Umbilical cord (tissue), 2 donors: ENCODE data around the gene THSD4. TPM values are rescaled to one million over a fixed set of nuclear protein-coding genes. Genes with fewer than 3 reads are reported as not detected.

Experiments used
- DNase-seq: peaks from one replicate; pipeline ENCODE4 v3.0.0-alpha.2; 2015; ENCODE audit warnings: low spot score
- total RNA-seq: library from RNA; depleted of rRNA; stranded (reverse); fragments of >200 nt; gene quantifications from one replicate; pipeline ENCODE4 v1.2.3, GENCODE V29; 2014; ENCODE audit warnings: low replicate concordance; ENCODE audit not compliant: insufficient read depth

THSD4 gene
- total RNA-seq, 1 donor from 2014 or later, result 9.1 TPM

DNA sequence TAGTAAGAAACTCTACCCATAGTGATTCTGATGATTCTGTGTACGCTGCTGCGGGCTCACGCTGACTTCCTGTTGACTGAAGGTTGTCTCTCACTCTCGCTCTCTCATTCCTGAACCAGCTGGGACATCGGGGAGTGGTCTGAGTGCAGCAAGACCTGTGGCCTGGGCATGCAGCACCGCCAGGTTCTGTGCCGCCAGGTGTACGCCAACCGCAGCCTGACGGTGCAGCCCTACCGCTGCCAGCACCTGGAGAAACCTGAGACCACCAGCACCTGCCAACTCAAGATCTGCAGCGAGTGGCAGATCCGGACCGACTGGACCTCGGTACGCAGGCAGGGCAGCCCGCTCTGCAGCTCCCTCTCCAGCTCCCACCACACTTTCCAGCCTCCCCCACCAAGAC, 631.4 kb downstream of the THSD4 start:
- DNase-seq, result no peak

DNA sequence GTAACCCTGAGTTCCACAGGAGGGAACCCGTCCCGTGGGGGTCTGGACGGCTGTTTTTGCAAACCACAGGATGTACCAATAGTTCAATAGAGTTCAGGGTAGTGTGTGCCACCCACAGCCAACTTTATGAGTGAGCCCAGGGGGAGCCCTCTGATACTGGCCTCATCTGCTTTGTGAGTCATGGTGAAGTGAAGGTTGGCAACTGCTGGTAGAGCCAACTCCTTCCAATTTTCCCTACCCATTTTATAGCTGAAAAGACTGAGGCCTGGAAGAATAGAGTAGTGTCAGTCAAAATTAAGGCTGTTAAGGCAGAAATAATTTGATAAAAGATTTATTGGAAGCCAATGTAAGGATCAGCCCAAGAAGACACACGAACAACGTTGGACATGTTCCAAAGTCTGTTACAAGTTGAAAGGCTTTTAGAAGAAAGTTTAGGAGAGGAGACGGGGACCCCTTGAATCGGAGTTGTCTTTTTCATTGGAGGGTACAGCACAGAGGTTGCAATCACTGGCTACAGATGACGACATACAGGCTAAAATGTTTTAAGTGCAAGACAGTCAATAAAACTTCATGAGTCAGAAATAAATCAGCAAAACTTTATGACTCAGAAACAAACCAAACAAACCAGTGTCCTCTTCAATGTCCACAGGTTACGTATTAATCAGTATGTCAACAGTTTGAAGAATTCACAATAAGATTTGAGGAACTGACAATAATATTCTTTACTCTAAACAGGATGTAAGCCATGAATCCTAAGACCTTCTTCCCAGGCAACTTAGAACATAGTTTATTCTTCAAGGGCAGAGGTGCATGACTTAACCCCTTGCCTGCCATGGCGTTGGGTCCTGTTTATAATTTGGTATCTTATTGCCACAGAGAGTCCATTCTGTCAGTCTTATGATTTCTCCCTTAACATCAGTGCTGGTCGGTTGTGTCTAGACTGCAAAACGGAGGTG, 632.1 kb downstream of the THSD4 start:
- DNase-seq, result no peak

- no peak for DNase-seq
Measured at GRCh38 chr15:71748293-71748718, 633.0 kb downstream of the THSD4 start.

- no peak for DNase-seq
Measured at GRCh38 chr15:71749500-71749899, 634.2 kb downstream of the THSD4 start.

- DNase-seq, result no peak
Measured at GRCh38 chr15:71752128-71752527, 636.9 kb downstream of the THSD4 start.

GRCh38 chr15:71752604-71753289, 637.5 kb downstream of the THSD4 start:
- no peak for DNase-seq

DNA sequence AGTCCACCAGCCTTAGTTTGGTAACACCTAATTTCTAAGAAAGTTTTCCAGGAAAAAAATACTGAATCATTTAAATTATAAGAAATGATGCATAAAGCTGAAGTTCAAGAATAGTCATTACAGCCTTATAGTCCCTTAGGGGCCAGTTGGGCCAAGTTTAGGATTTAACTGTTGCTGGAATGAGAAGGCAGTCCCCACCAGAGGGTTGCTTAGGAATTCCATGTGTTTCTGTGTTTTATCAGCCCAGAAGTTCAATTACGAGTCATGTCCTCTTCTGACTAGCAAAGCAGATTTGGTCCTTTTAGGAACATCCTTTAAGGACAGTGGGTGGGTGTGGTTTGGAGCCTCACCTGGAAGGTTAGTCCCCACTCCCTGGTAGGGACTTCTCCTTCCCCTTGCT, 638.1 kb downstream of the THSD4 start:
- DNase-seq, result no peak

- DNase-seq, result no peak
Measured at GRCh38 chr15:71754660-71755059, 639.4 kb downstream of the THSD4 start.

DNA sequence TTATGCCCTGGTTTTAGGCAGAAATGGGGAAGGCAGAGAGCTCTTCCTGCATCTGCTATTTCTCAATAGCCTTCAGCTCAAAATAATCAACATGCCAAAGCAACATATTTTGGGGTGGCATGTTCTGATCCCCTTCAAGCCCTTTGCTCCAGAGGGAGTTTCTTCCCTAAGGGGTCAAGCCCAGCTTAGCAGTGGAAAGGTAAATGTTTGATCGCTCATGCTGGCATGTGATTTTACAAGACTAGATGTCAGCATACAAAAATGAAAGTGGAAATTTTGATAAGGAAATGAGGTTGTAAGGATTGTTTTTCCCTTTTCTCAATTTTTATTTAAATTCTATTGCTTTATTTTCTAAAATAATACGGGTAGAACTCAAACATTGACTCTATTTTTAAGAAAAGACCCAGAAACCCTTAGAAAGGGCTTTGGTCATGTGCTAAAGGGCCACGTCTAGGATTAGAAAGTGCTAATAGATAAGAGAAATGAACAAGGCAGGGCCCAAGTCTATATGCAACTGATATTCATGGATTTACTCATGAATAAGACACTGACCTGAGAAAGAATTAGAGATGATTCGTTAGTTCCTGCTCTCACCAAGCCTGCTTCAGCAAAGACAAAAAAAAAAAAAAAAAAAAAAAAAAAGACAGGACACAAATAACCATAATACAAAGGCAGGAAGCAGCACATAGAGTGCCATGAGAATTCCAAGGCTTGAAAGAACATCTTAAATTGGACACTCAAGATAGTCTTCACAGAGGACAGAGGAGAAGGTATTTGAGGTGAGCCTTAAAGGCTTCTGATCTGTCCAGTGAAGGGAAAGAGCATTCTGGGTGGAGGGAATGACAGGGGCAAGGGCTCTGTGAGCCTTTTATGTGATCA, 640.1 kb downstream of the THSD4 start:
- DNase-seq, result no peak

GRCh38 chr15:71756599-71757352, 641.5 kb downstream of the THSD4 start:
- DNase-seq, result no peak

- DNase-seq, result no peak
Measured at GRCh38 chr15:71757741-71758530, 642.7 kb downstream of the THSD4 start.

DNA sequence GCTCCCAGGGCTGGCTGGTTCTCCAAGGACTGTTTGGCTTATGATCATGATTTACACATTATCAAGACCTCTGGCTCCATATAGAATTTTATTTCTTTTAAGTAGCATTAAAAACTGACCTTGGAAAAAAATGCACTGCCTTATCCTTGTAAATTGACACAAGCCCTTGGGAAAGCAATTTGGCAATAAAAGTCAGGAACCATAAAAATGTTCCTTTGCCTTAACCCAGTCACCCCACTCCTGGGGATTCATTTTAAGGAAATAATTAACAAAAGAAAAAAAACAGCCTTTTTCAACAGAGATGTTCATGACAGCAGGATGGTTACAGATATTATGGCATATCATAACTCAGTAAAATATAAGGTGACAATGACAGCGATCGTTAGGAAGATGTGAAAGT, 643.4 kb downstream of the THSD4 start:
- DNase-seq, result no peak

DNA sequence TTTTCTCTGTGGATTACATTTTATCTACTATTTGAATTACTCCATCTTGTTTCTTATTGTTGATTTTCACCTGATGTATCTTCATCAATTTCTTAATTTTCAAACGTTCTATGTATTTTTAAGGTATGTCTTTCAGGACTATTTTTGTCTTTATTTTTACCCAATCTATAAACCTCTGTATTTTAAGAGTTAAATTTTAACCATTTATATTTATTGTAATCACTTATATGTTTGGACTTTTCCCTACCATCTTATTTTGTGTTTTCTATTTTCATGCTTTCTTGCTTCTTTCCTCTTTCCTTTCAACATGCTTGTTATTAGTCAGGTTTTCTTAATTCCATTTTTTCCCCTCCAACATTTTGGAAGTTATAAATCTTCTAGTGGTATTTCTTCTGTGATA, 645.6 kb downstream of the THSD4 start:
- DNase-seq, result no peak

- no peak for DNase-seq
Measured at GRCh38 chr15:71761649-71762048, 646.4 kb downstream of the THSD4 start.

DNA sequence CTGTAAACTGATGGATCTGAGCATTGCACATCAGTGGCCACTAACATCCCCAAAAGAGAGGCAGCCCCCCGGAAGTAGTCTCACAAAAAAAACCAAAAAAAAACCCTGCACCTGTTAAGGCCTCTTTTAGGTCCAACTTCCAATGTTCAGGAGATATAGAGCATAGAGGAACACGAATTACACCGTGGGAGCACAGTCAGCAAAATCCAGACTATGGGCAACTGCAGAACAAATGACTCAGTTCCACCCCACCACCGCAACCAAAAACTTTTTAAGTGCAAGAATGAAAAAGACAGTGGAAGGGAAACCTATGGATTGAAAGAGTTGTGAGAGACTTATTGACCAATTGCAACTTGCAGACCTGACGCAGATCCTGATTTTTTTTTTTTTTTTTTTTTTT, 652.9 kb downstream of the THSD4 start:
- DNase-seq, result no peak

DNA sequence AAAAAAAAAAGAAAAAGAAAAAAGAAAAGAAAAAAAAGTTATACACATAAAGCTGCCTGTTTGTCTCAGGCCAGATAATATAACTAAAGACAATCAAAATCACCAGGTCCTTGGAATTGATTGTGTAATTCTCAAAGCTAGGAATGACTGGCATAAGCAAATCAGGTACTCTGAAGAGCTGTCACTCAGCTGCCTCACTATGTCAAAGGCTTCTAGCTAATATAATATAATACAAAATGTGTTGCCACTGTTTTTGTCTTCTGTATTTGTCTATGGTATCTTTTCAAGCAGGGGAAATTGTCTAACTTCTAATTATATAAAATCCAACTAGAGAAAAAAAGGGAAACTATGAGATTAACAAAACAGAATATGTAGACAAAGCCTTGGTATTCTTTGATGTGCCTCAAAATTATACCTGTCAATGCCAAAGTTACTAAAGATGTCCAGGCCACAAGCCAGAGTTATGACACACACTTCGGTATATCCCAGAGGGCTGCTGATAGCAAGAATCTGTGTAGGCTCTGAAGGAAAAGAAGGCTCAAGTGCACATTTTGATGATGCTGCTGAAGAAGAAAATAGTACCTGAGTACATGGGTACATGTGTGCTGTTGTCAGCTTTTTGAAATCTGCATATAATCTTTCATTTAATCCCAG, 658.1 kb downstream of the THSD4 start:
- DNase-seq, result no peak

GRCh38 chr15:71775856-71776255, 660.6 kb downstream of the THSD4 start:
- no peak for DNase-seq

GRCh38 chr15:71776304-71776703, 661.0 kb downstream of the THSD4 start:
- no peak for DNase-seq

DNA sequence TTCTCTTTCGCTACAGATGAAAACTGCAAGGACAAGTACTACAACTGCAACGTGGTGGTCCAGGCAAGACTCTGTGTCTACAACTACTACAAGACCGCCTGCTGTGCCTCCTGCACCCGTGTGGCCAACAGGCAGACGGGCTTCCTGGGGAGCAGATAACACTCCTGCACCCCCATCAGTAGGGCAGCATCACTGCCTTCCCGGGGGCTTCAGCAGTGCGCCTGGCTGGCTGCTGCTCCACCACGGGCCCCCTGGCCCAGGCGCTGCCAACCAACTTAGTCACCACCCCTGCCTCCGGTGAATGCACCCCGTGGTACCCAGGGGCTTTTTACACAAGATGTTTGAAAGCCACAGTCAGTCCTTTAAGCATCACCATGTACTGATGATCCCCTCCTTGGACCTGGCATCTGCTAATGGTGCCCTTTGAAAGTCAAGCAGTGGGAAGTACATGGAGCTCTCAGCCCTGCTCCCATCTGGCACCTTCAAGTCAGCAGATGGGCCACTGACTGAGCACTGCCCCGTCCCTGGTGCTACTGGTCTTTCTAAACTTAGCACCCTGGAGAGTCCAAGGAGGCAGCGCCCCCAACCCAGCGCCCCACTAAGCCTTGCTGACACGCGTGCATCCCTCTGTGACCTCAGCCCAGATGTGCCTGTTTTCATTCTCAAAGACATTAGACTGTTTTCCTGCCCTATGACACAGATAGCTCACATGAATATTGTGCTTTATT, 662.1 kb downstream of the THSD4 start:
- DNase-seq, result no peak
